PFSK-1 (cell line): ENCODE data around the gene ATG9A.

ENCODE experiments used
- FOXP2 ChIP-seq: optimal IDR thresholded peaks from 2 replicates; pipeline ENCODE3; 2011; ENCODE audit warnings: borderline replicate concordance, control low read depth, inconsistent platforms; ENCODE audit not compliant: insufficient read depth; ENCODE audit errors: extremely low read length, extremely low read depth
- POLR2AphosphoS5 ChIP-seq: IDR thresholded peaks from 2 replicates; pipeline ENCODE4 v1.6.1; 2012; ENCODE audit warnings: low read depth, mild to moderate bottlenecking, control low read depth, low read length, moderate library complexity
- REST ChIP-seq, 2 experiments: IDR thresholded peaks; 2 replicates each; pipeline versions ENCODE4 v1.6.1 to v1.8.0; 2011 to 2012; ENCODE audit warnings: low read depth in 2 of 2, low read length in 2 of 2, control low read depth in 1 of 2, inconsistent platforms in 1 of 2, mild to moderate bottlenecking in 1 of 2, moderate library complexity in 1 of 2; ENCODE audit not compliant: insufficient read depth in 1 of 2
- SIN3A ChIP-seq: IDR thresholded peaks from 2 replicates; pipeline ENCODE4 v1.6.1; 2012; ENCODE audit warnings: mild to moderate bottlenecking, low read length, moderate library complexity, borderline replicate concordance; ENCODE audit not compliant: insufficient read depth
- TAF1 ChIP-seq: IDR thresholded peaks from 2 replicates; pipeline ENCODE4 v1.6.1; 2012; ENCODE audit warnings: low read length, control low read depth, borderline replicate concordance; ENCODE audit not compliant: insufficient read depth

GRCh38 chr2:219252900-219253752 lies 23.7 kb upstream of the ATG9A start, which contains the start of gene TUBA4B:
- no peak for TF ChIP-seq FOXP2
- no peak for TF ChIP-seq POLR2AphosphoS5
- TF ChIP-seq SIN3A, result no peak
- TF ChIP-seq REST (IDR thresholded peaks at IDR 0.05; ENCODE audit: insufficient read depth in 1 of 2, low read depth in 2 of 2, low read length in 2 of 2), result no peak
- no peak for TF ChIP-seq TAF1
